Activated naive CD8-positive, alpha-beta T cell treated with anti-CD3 and anti-CD28 coated beads for 36 hours (primary cell): ENCODE results near the gene KCTD6. TPM values are rescaled to one million over a fixed set of nuclear protein-coding genes. Genes with fewer than 3 reads are reported as not detected.

Experiments
- DNase-seq: peaks from one replicate; pipeline ENCODE4 v3.0.0; 2021
- H3K27ac Mint-ChIP-seq: one replicate; pipeline ENCODE4 v1.8.0; 2022; ENCODE audit warnings: mild to moderate bottlenecking, moderate library complexity, mixed read lengths
- H3K27me3 Mint-ChIP-seq: one replicate; pipeline ENCODE4 v1.8.0; 2022; ENCODE audit warnings: mild to moderate bottlenecking, mixed read lengths
- H3K36me3 Mint-ChIP-seq: one replicate; pipeline ENCODE4 v1.8.0; 2021; ENCODE audit warnings: mild to moderate bottlenecking, mixed read lengths
- H3K4me1 Mint-ChIP-seq: one replicate; pipeline ENCODE4 v1.8.0; 2021; ENCODE audit warnings: mixed read lengths
- H3K4me3 Mint-ChIP-seq: one replicate; pipeline ENCODE4 v1.8.0; 2022; ENCODE audit warnings: mild to moderate bottlenecking, moderate library complexity, mixed read lengths
- H3K9me3 Mint-ChIP-seq: one replicate; pipeline ENCODE4 v1.8.0; 2022; ENCODE audit warnings: mixed read lengths
- total RNA-seq, 2 experiments: library from RNA; stranded (reverse); gene quantifications; one replicate each; pipeline ENCODE4 v1.2.3, GENCODE V29; 2021

KCTD6 gene
- total RNA-seq, 2 experiments from 2014 or later: 4.8 to 5.3 TPM

GRCh38 chr3:58544541-58544940, 52.6 kb downstream of the KCTD6 start:
- no peak overlapping the region for H3K27ac Mint-ChIP-seq

GRCh38 chr3:58551636-58552180, 59.8 kb downstream of the KCTD6 start:
- no peak overlapping the region for H3K27ac Mint-ChIP-seq
- DNase-seq: no peak
- H3K36me3 Mint-ChIP-seq: no peaks in the 10 kb centered on the region
- no peak overlapping the region for H3K4me3 Mint-ChIP-seq
- H3K4me1 Mint-ChIP-seq: no peaks in the 10 kb centered on the region
- H3K9me3 Mint-ChIP-seq: peaks cover 7% of the 10 kb centered on the region
- peaks cover 9% of the 10 kb centered on the region for H3K27me3 Mint-ChIP-seq

More at GRCh38 chr3:58544541-58544940, 52.6 kb downstream of the KCTD6 start:
- no peak for DNase-seq
- Mint-ChIP-seq H3K27me3 (peaks cover 10% of the 10 kb centered on the region), H3K4me3 (no peak overlapping the region), H3K9me3 (no peaks in the 10 kb centered on the region), H3K36me3 (no peaks in the 10 kb centered on the region), H3K4me1 (no peaks in the 10 kb centered on the region)

Other genes with a start within 250 kb of the KCTD6 start
- 10 to 100 TPM; 24.8 to 30.9 TPM for gene RPP14, start 185.9 kb upstream of the KCTD6 start, total RNA-seq
- 10 to 100 TPM; 10.1 to 13.0 TPM for gene HTD2, start 185.6 kb upstream of the KCTD6 start, total RNA-seq
- gene PXK, start 159.2 kb upstream of the KCTD6 start, total RNA-seq: 10 to 100 TPM; 22.2 to 24.0 TPM
- gene PDHB, start 58.3 kb upstream of the KCTD6 start, total RNA-seq: 10 to 100 TPM; 64.6 to 65.3 TPM
- gene ACOX2, start 45.1 kb downstream of the KCTD6 start, total RNA-seq: not detected
- not detected for gene FAM107A, start 85.3 kb downstream of the KCTD6 start, total RNA-seq
- not detected for gene FAM3D, start 174.7 kb downstream of the KCTD6 start, total RNA-seq